Naive thymus-derived CD4-positive, alpha-beta T cell (primary cell): ENCODE measurements around the gene SHC1. TPM values are rescaled to one million over a fixed set of nuclear protein-coding genes. Genes with fewer than 3 reads are reported as not detected.
A peak's percentile ranks its signal among the peaks of the same experiment; 100 is the strongest.

Experiments used
- ATAC-seq: fragments of 150-1000 bp; cut with Tn5 transposase; 2 replicates; pipeline ENCODE4 v1.10.0; 2021; ENCODE audit warnings: mild to moderate bottlenecking, moderate library complexity
- CTCF ChIA-PET: fragments of 350-600 bp; sonication (Branson Sonifier 250); formaldehyde crosslinking; loops from one replicate; lab custom pipeline; 2021; ENCODE audit warnings: antibody characterized with exemption; lab: Charles Lee
- POLR2A ChIA-PET: fragments of 350-600 bp; sonication (Branson Sonifier 250); formaldehyde crosslinking; loops from one replicate; lab custom pipeline; 2021; ENCODE audit warnings: antibody characterized with exemption, inconsistent platforms; lab: Charles Lee
- DNase-seq, 9 donors: peaks; one replicate each; pipeline versions ENCODE4 v3.0.0 to v3.0.0-alpha.2; 2020 to 2022; ENCODE audit warnings: mixed read lengths in 1 of 9
- H3K27ac ChIP-seq: one replicate; pipeline ENCODE4 v1.7.0; 2013; ENCODE audit warnings: mild to moderate bottlenecking, low read depth, low read length, moderate library complexity
- H3K27me3 ChIP-seq, 2 donors: one replicate each; pipeline ENCODE4 v1.7.0; 2013; ENCODE audit warnings: low read length in 2 of 2, mild to moderate bottlenecking in 2 of 2, moderate library complexity in 2 of 2; ENCODE audit not compliant: control insufficient read depth in 2 of 2, insufficient read depth in 2 of 2
- H3K36me3 ChIP-seq, 3 experiments: 1 replicate in 2 of 3; 2 replicates in 1 of 3; pipeline ENCODE4 v1.7.0; 2013; ENCODE audit warnings: low read length in 3 of 3, mild to moderate bottlenecking in 3 of 3, moderate library complexity in 1 of 3; ENCODE audit not compliant: insufficient read depth in 3 of 3, control insufficient read depth in 2 of 3
- H3K4me1 ChIP-seq, 2 donors: one replicate each; pipeline ENCODE4 v1.7.0; 2013; ENCODE audit warnings: low read length in 2 of 2, mild to moderate bottlenecking in 2 of 2, moderate library complexity in 1 of 2; ENCODE audit not compliant: control insufficient read depth in 2 of 2, insufficient read depth in 2 of 2
- H3K4me3 ChIP-seq: 2 replicates; pipeline ENCODE4 v1.7.0; 2013; ENCODE audit warnings: mild to moderate bottlenecking, low read length
- H3K9me3 ChIP-seq, 3 experiments: 1 replicate in 2 of 3; 2 replicates in 1 of 3; pipeline ENCODE4 v1.7.0; 2013; ENCODE audit warnings: low read length in 3 of 3; ENCODE audit not compliant: control insufficient read depth in 2 of 3
- H3K27ac Mint-ChIP-seq, 9 donors: one replicate each; pipeline ENCODE4 v1.8.0; 2020 to 2022; ENCODE audit warnings: mixed read lengths in 9 of 9, mild to moderate bottlenecking in 8 of 9, moderate library complexity in 5 of 9, inconsistent platforms in 2 of 9
- H3K27me3 Mint-ChIP-seq, 5 donors: one replicate each; pipeline ENCODE4 v1.8.0; 2021 to 2022; ENCODE audit warnings: mixed read lengths in 5 of 5, mild to moderate bottlenecking in 1 of 5
- H3K36me3 Mint-ChIP-seq, 5 donors: one replicate each; pipeline ENCODE4 v1.8.0; 2020 to 2022; ENCODE audit warnings: mixed read lengths in 5 of 5, mild to moderate bottlenecking in 3 of 5, inconsistent platforms in 1 of 5
- H3K4me1 Mint-ChIP-seq, 7 donors: one replicate each; pipeline ENCODE4 v1.8.0; 2020 to 2022; ENCODE audit warnings: mixed read lengths in 7 of 7, mild to moderate bottlenecking in 3 of 7, inconsistent platforms in 1 of 7
- H3K4me3 Mint-ChIP-seq, 10 donors: one replicate each; pipeline ENCODE4 v1.8.0; 2020 to 2022; ENCODE audit warnings: mild to moderate bottlenecking in 10 of 10, mixed read lengths in 10 of 10, moderate library complexity in 6 of 10, inconsistent platforms in 2 of 10
- H3K9me3 Mint-ChIP-seq, 11 donors: one replicate each; pipeline ENCODE4 v1.8.0; 2020 to 2022; ENCODE audit warnings: mixed read lengths in 11 of 11, mild to moderate bottlenecking in 4 of 11, inconsistent platforms in 1 of 11, moderate library complexity in 1 of 11
- intact Hi-C, 2 donors: fragments of 100-400 bp; cut with micrococcal nuclease; formaldehyde crosslinking; loops; one replicate each; pipeline ENCODE4 v1.15.1; 2023
- polyA plus RNA-seq, 2 donors: library from polyadenylated mRNA; unstranded; fragments of 300-500 nt; fragmentation: Illumina TruSeq; gene quantifications; one replicate each; pipeline ENCODE4 v1.2.3, GENCODE V29; 2021
- total RNA-seq, 6 experiments: library from RNA in 5 of 6; stranded (reverse) in 5 of 6; gene quantifications; 1 replicate in 5 of 6; 2 replicates in 1 of 6; pipeline ENCODE4 v1.2.3 and lab custom pipeline; 2021 to 2026

The SHC1 gene
- total and polyA plus RNA-seq, 7 experiments from 2014 or later, result 29.6 to 76.9 (median 73.2) TPM

GRCh38 chr1:154940213-154940560 lies 30.4 kb downstream of the SHC1 start:
- no peaks in the 10 kb centered on the region for H3K27me3 Mint-ChIP-seq
- H3K4me1 Mint-ChIP-seq, result peaks cover 59 to 82% (median 74%) of the 10 kb centered on the region in 7 donors
- Histone ChIP-seq H3K4me1 (peaks cover 46 to 60% of the 10 kb centered on the region in 2 donors), H3K4me3 (no peak overlapping the region), H3K9me3 (no peaks in the 10 kb centered on the region), H3K36me3 (peaks cover 0 to 13% (median 0%) of the 10 kb centered on the region in 3 experiments), H3K27me3 (no peaks in the 10 kb centered on the region), H3K27ac (peak overlapping the region; percentile 0)
- DNase-seq (no peak), ATAC-seq (no peak)
- H3K27ac Mint-ChIP-seq, result peak overlapping the region in 8 of 9 donors; percentile 59 to 92 (median 82)
- peak overlapping the region in 5 of 10 donors; percentile 4 to 39 (median 13) for H3K4me3 Mint-ChIP-seq
- H3K9me3 Mint-ChIP-seq, result peaks cover 0 to 3% (median 0%) of the 10 kb centered on the region in 11 donors
- ChIA-PET CTCF (interaction anchor here (1.7 kb wide), 1 partner anchor 21 kb away, joined by 4 read pairs; the partner anchor contains the start of gene PYGO2), POLR2A (interaction anchor here (0.7 to 1.6 kb wide), 8 partner anchors 8 to 156 kb away, joined by 3 to 4 read pairs (median 3); partner anchors contain the start of genes FLAD1 and PYGO2)
- H3K36me3 Mint-ChIP-seq, result peaks cover 0 to 2% (median 0%) of the 10 kb centered on the region in 5 donors
- intact Hi-C loops, result no loop called here

- no peak overlapping the region for H3K4me3 ChIP-seq
- peak overlapping the region; percentile 85 to 100 (median 99) for H3K27ac Mint-ChIP-seq
- peaks cover 46 to 58% of the 10 kb centered on the region in 2 donors for H3K4me1 ChIP-seq
- ATAC-seq, result no peak
- POLR2A ChIA-PET, result interaction anchor here (0.7 to 4.1 kb wide), 7 partner anchors 8 to 155 kb away, joined by 3 to 93 read pairs (median 4); partner anchors contain the start of genes PBXIP1 and PYGO2
- H3K4me3 Mint-ChIP-seq, result peak overlapping the region; percentile 29 to 95 (median 66)
- H3K36me3 Mint-ChIP-seq, result peaks cover 0 to 6% (median 0%) of the 10 kb centered on the region in 5 donors
- H3K27me3 Mint-ChIP-seq, result no peaks in the 10 kb centered on the region
- no peaks in the 10 kb centered on the region for H3K36me3 ChIP-seq
- H3K9me3 Mint-ChIP-seq, result peaks cover 0 to 2% (median 0%) of the 10 kb centered on the region in 11 donors
- no peaks in the 10 kb centered on the region for H3K9me3 ChIP-seq
- DNase-seq, result no peak
- peak overlapping the region; percentile 97 for H3K27ac ChIP-seq
- peaks cover 57 to 87% (median 72%) of the 10 kb centered on the region in 7 donors for H3K4me1 Mint-ChIP-seq
- H3K27me3 ChIP-seq, result no peaks in the 10 kb centered on the region
- CTCF ChIA-PET, result interaction anchor here (0.9 to 1.7 kb wide), 3 partner anchors 11 to 22 kb away, joined by 3 to 4 read pairs (median 3); partner anchors contain the start of gene PYGO2
- intact Hi-C loops, result loop anchor here (5.0 to 10.0 kb wide), 5 partner anchors 152 to 614 kb away; partner anchors contain the start of genes AQP10 (in 1 of the 2) and ATP8B2 (in 1 of the 2)
Measured at GRCh38 chr1:154938604-154939399, 31.7 kb downstream of the SHC1 start.

GRCh38 chr1:154937988-154938386 lies 32.6 kb downstream of the SHC1 start:
- Mint-ChIP-seq H3K9me3 (peaks cover 0 to 2% (median 0%) of the 10 kb centered on the region in 11 donors), H3K36me3 (peaks cover 0 to 8% (median 0%) of the 10 kb centered on the region in 5 donors), H3K27me3 (no peaks in the 10 kb centered on the region), H3K4me1 (peaks cover 49 to 82% (median 64%) of the 10 kb centered on the region in 7 donors), H3K27ac (peak overlapping the region; percentile 96 to 100 (median 99)), H3K4me3 (peak overlapping the region; percentile 86 to 99 (median 95))
- Histone ChIP-seq H3K36me3 (no peaks in the 10 kb centered on the region), H3K4me1 (peaks cover 39 to 50% of the 10 kb centered on the region in 2 donors), H3K4me3 (peak overlapping the region; percentile 68), H3K9me3 (no peaks in the 10 kb centered on the region), H3K27ac (peak overlapping the region; percentile 97), H3K27me3 (no peaks in the 10 kb centered on the region)
- ChIA-PET CTCF (interaction anchor here (0.9 to 2.0 kb wide), 3 partner anchors 11 to 63 kb away, joined by 3 to 9 read pairs (median 3); no protein-coding TSS in a partner anchor), POLR2A (interaction anchor here (0.6 to 4.1 kb wide), 7 partner anchors 9 to 332 kb away, joined by 3 to 93 read pairs (median 8); partner anchors contain the start of genes PBXIP1 and PYGO2)
- ATAC-seq (no peak), DNase-seq (no peak)
- intact Hi-C loops, result loop anchor here (1.0 to 10.0 kb wide), 22 partner anchors 17 to 717 kb away; partner anchors contain the start of genes ADAR (in 2 of the 2), EFNA4 (in 2 of the 2), UBAP2L (in 2 of the 2) and ZBTB7B (in 2 of the 2)

- Mint-ChIP-seq H3K4me3 (peak overlapping the region; percentile 86 to 99 (median 95)), H3K4me1 (peaks cover 43 to 75% (median 57%) of the 10 kb centered on the region in 7 donors)
- CTCF ChIA-PET, result interaction anchor here (0.8 to 2.0 kb wide), 10 partner anchors 12 to 103 kb away, joined by 3 to 10 read pairs (median 4); partner anchors contain the start of genes FLAD1, PBXIP1 and PYGO2
Measured at GRCh38 chr1:154937085-154937987, 33.2 kb downstream of the SHC1 start.

GRCh38 chr1:154936555-154937084 lies 33.9 kb downstream of the SHC1 start, which contains the start of gene PMVK:
TSS of gene PMVK (minus strand) at chr1:154936719. CDS start at chr1:154936685, 34 bp downstream.
- no peaks in the 10 kb centered on the region for H3K9me3 ChIP-seq
- Mint-ChIP-seq H3K4me3 (peak within 1 kb of the TSS; percentile 86 to 99 (median 95)), H3K27ac (peak within 1 kb of the TSS; percentile 96 to 100 (median 99)), H3K27me3 (no peaks in the 10 kb centered on the region), H3K9me3 (peaks cover 0 to 2% (median 0%) of the 10 kb centered on the region in 11 donors), H3K4me1 (peaks cover 41 to 68% (median 50%) of the 10 kb centered on the region in 7 donors), H3K36me3 (peaks cover 0 to 8% (median 0%) of the 10 kb centered on the region in 5 donors)
- H3K4me3 ChIP-seq, result peak within 1 kb of the TSS; percentile 68
- H3K27me3 ChIP-seq, result no peaks in the 10 kb centered on the region
- peak; percentile 84 to 99 (median 97) for DNase-seq
- peaks cover 0 to 3% (median 0%) of the 10 kb centered on the region in 3 experiments for H3K36me3 ChIP-seq
- ChIA-PET POLR2A (interaction anchor here (0.6 to 4.1 kb wide), 21 partner anchors 8 to 332 kb away, joined by 3 to 93 read pairs (median 4); partner anchors contain the start of genes CKS1B, FLAD1, PBXIP1 and PYGO2), CTCF (interaction anchor here (0.7 to 2.0 kb wide), 16 partner anchors 8 to 377 kb away, joined by 3 to 10 read pairs (median 5); partner anchors contain the start of genes FLAD1, LENEP, PBXIP1 and PYGO2)
- intact Hi-C loops, result loop anchor here (1.0 to 10.0 kb wide), 25 partner anchors 19 to 716 kb away; partner anchors contain the start of genes ADAR (in 2 of the 2), EFNA4 (in 2 of the 2), UBAP2L (in 2 of the 2) and ZBTB7B (in 2 of the 2)
- peaks cover 25 to 38% of the 10 kb centered on the region in 2 donors for H3K4me1 ChIP-seq
- peak within 1 kb of the TSS; percentile 97 for H3K27ac ChIP-seq
- ATAC-seq, result peak; percentile 92

More at GRCh38 chr1:154937085-154937987, 33.2 kb downstream of the SHC1 start:
- Mint-ChIP-seq H3K27me3 (no peaks in the 10 kb centered on the region), H3K27ac (peak overlapping the region; percentile 96 to 100 (median 99)), H3K9me3 (peaks cover 0 to 2% (median 0%) of the 10 kb centered on the region in 11 donors), H3K36me3 (peaks cover 0 to 8% (median 0%) of the 10 kb centered on the region in 5 donors)
- Histone ChIP-seq H3K4me1 (peaks cover 32 to 44% of the 10 kb centered on the region in 2 donors), H3K9me3 (no peaks in the 10 kb centered on the region), H3K27me3 (no peaks in the 10 kb centered on the region), H3K36me3 (no peaks in the 10 kb centered on the region), H3K4me3 (peak overlapping the region; percentile 68), H3K27ac (peak overlapping the region; percentile 97)
- intact Hi-C loops, result loop anchor here (1.0 to 10.0 kb wide), 22 partner anchors 18 to 717 kb away; partner anchors contain the start of genes ADAR (in 2 of the 2), EFNA4 (in 2 of the 2), UBAP2L (in 2 of the 2) and ZBTB7B (in 2 of the 2)
- POLR2A ChIA-PET, result interaction anchor here (0.5 to 4.1 kb wide), 18 partner anchors 8 to 332 kb away, joined by 3 to 93 read pairs (median 4); partner anchors contain the start of genes FLAD1, PBXIP1 and PYGO2
- peak in 8 of 9 donors; percentile 84 to 98 (median 96) for DNase-seq
- ATAC-seq, result peak; percentile 85
